T-helper 2 cell (primary cell): Measurements from ENCODE around the gene PIM2.

Source experiments
- DNase-seq, 5 experiments: peaks; one replicate each; pipeline versions ENCODE4 v3.0.0 to v3.0.0-alpha.2; 2012 to 2022
- total RNA-seq, 2 donors: gene quantifications; one replicate each; lab custom pipeline; 2026; lab: John Stamatoyannopoulos, UW

PIM2 gene
- 362 to 407 reads per million in 2 donors for total RNA-seq

DNA sequence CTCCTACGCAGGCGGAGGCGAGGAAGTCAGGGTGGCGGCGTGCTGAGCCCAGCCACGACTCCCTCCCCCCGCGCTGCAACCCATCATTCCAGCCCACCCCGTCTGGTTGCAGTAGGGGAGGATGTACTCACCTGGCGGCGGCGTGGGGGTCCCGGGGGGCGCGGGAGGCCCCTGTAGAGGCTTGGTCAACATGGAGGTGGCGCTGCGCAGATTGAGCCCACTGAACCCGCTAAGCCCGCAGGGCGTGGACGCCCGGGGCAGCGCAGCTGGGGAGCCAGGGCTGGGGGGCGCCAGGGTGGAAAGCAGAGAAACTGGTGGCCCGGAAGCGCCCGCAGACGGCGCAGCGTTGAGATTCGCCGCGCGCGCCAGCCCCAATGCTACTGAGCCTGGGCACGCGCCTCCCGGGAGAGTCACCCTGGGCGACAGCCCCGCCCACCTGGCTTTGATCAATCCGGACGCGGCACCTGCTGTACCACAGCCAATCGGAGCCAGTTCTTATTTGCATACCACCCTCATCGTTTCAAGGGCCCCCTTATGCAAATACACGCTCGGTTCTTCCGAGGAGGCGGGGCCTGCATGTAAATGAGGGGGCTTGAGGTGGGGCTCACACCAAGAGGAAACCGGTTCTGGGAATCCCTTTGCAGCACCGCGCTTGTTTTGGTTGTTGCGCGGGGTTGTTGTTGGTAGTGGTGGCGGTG, at the start of gene PIM2:
Gene PIM2 (minus strand): TSS at position 382 of the 698 bp plus-strand sequence. CDS start 190 bp downstream, at position 192.
- DNase-seq = peak; percentile 71 to 98 (median 88)

DNA sequence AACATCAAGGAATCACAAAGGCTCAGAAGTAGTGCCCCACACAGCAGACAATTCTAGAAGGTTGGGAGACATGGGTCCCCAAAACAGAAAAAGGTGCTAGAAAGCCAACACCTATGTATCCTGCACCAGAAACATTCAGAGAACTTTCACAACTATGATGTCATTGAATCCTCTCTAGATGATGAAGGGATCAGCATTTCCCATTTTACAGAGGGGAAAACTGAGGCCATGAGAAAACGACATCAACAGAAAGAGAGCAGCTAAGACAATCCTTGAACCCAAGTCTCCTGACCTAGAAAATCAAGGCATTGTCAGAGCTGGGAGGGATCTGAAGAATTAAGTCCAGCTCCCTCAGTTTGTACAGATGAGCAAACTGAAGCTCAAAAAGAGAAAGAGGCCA, 49.6 kb upstream of the PIM2 start:
- no peak for DNase-seq

DNA sequence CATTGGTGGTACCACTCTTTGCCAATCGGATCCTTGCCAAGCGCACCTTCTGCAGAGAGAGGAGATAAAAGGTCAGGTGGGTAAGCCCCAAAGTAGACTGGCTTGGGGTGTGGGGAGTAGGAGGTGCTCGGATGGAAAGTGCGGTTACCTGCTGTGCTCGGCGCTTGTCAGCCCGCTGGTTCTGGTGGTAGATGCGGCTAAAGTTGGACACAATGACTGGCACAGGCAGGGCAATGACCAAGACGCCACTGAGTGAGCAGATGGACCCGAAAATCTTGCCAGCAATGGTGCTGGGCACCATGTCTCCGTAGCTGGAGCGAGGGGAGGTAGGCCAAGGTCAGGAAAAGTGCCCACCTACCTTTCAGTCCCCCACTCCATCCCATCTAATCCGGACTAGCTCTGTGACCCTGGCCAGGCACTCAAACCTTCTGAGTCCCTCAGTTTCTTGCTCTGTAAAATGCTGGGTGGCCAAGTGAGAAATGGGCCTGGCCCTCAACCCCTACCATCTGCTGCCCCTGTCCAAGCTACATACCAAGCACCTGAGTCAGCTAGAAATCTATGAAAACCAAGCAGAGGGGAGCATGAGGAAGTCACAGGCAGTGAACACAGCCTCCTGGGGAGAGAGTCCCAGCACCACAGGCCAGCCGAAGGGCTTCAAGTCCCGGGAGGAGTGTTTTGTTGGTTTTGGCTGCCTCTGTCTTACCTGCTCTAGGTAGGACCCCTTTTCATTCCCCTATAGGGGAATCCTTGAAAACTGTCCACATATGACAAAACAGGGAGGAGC, 48.2 kb upstream of the PIM2 start:
- no peak for DNase-seq

DNA sequence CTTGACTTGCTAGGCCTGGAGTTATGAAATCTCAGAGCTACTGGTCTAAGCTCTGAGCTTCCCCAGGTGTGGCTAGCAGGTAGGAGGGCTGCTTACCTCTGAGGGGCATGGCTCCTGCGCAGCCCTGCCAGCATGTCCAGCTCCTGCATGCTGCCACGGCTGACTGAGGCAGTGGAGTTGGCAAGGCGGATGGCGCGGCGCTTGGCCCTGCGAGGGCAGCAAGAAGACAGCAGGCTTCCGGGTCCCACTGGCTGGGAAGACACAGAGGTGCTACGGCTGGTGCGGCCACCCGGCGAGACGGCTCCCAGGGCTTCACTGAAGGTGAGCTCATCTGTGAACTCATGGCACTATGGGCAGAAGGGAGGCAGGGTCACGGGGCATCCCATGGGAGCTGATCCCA, 47.1 kb upstream of the PIM2 start:
- no peak for DNase-seq

DNA sequence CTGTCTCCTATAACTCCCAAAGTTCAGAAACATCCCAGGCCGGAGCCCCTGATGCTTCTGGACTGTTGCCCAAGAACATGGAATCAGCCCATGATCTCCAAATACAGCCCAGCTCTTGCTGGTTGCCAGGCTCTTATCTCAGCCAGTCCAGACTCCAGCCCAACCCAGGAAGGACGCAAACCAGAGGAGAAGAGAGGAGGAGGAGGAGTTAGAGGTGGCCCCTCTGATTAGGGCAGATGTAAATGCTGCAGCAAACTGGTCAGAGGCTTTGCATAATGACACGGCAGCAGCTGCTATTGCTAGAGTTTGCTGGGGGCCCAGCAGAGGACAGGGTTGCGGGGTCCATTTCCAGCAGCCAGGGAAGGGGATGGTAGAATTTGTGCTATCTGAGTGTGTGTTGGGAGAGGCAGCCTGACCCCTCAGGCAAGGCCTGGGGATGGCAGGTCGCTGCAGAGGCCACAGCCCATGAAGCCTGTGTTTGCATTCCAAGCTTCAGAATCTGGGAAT, 42.8 kb upstream of the PIM2 start:
- no peak for DNase-seq

DNA sequence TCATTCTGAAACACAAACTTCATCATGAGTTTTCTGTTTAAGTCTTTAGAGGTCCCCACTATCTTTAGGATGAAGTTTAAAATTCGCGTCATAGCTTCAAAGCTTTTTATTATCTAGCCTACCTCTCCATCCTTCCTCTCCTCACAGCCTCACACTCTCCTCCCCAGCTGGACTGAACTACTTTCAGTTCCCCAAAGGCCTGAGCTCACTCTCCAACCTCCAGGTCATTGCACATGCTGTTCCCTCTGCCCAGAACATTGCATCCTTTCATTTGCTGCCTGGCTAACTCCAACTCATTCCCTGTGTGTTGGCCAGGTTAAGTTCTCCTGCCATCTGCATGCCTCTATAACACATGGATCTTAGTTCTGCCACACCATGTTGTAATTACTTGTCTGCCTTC, 41.5 kb upstream of the PIM2 start:
- no peak for DNase-seq

DNA sequence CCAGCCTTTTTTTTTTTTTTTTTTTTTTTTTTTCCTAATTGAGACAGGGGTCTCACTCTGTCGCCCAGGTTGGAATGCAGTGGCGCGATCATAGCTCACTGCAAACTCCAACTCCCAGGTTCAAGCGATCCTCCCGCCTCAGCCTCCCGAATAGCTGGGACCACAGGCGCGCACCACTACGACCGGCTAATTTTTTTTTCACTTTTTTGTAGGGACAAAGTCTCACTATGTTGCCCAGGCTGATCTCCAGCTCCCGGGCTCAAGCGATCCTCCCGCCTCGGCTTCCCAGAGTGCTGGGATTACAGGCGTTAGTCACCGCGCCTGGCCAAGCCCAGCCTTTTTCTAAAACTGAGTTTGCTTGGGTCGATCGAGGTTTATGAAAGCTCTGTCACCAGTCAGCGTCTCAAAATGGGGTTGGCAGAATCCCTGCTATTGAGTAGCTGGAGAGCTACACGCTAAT, 39.8 kb upstream of the PIM2 start:
- peak in 1 of 5 experiments; percentile 46 for DNase-seq

DNA sequence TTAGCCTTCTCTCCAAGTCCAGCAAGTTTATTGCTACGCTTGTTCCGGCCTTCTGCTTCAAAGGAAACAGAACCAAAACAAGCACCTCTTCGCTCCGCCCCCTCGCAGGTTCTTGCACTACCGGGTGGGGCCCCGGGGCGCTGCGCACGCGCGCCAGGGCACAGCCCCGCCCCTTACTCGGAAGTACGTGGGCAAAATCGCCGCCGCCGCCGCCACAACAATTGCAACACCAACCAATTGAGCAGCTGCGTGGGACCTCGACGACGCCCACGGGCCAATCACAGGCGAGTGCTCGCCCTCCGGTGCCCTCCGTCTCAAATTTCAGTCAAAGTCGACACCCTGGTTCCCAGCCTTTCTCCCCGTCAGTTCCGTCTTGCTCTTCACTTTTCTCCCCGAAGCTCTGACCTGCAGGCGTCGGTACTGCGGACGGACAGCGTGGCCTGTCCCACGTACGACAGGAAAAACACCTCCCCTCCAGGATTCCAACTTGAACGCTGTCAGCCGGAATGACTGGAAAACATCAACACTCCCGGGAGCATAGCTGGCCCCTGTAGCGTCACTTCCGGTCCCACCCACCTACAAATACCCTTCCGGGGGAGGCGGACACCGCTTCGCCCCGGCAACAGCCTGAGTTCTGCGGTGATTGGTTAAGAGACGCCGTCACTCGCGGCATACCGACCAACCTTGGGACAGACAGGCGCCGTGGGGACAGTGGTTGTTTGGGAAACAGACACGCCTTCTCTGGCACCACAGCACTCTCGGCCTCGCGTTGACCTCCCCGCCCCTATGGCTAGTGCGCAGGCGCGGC, 39.2 kb upstream of the PIM2 start:
- peak; percentile 81 to 98 (median 92) for DNase-seq

DNA sequence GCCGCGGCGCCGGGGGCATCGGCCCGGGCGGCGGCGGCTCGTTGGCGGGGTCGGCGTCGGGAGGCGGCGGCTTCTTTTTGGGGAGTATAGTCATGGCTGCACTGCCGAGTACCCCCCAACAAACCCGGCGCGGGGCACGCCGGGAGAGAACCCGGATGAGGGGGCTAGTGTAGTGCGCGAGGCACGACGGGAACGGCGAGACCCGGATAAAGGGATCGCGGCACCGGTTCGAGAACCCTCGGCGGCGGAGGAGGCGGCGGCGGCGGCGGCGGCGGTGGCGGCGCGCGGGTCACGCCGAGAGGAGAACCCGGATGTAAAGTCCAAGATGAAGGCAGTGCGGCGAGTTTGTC, 38.6 kb upstream of the PIM2 start, which contains the start of gene OTUD5:
Gene OTUD5 (minus strand): TSS at position 131 of the 350 bp plus-strand sequence. CDS start 37 bp downstream, at position 94.
- DNase-seq = peak; percentile 52 to 86 (median 72)

DNA sequence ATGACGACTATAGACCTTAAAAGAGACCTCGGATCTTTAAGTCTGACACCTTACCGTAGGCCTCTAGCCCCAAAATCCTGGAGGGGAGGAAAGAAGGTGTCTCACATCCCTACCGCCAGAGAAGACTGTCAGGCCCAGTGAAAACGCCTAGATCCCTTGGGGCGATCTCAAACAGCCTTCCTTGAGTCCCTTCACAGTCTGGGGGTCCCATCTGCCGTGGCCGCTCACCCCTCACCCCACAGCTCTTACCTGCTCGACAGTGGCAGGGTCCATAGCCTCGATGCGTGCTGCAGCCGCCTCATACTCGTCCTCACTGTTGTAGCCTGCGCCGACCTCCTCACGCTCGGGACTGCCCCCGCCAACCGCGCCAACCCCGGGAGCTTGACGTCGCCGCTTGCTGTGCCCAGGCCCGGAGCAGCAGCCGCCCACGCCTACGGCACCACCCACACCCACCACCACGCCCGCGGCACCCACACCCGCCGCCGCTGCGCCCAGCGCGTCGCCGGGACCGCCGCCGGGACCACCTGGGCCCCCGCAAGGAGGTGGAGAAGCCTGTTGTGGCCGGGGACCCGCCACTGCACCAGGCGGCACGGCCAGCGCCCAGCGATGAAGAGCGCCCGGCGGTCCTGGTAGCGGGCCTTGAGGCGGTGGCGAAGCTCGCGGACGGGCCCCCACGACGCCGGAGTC, 38.0 kb upstream of the PIM2 start:
- peak in 4 of 5 experiments; percentile 33 to 69 (median 62) for DNase-seq

DNA sequence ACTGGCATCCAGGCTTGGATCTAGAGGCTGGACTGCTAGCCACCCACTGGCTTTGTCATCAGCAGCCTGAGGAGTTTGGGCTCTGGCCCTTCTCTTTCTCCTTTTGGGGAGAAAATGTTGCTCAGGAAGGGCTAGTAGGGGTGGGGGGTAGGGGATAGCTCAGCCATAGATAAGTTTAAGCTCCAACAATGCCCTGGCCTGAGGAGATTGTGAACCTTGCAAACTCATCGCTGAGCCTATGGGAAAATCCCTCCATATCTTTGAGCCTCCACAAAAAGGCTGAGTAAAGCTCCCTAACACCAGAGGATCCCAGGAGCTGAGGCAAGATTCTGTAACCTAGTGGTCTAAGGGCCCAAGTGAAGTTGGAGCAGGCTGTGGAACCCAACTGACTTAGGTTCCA, 29.8 kb upstream of the PIM2 start:
- DNase-seq = no peak

DNA sequence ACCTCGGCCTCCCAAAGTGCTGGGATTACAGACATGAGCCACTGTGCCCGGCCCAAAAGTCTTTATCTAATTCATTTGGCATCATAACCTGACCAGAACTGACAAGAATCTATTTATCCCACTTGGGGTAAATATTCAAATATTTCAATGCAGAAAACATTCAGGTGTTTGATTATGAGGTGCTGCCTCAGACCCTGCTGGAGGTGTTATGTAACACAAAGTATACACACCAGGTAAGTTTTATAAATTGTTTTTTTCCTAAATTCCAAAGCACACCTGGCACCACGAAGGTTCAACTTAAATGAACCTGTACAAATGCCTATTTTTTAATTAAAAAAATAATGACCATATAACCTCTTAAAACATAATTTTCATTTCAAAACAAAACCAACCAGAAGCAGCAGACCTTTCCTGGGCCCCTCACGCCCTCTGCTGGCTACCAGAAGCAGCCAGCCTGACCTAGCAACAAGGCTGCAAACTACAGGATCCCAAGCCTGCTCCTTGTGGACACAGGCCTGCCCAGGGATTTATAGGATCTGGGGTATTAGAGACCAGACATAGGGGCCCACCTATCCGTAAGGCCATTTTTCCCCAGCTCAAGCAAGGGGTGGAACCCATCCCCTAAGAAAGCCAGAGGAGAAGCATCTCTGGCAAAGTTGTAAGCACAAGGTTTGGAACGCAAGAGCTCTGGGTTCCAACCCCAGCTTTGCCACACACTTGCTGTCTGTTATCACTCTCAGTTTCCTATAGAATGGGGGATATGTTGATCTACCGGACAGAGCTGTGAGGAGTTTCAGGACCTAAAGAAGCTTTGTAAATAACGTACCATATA, 26.9 kb upstream of the PIM2 start:
- DNase-seq = peak in 4 of 5 experiments; percentile 20 to 54 (median 45)

DNA sequence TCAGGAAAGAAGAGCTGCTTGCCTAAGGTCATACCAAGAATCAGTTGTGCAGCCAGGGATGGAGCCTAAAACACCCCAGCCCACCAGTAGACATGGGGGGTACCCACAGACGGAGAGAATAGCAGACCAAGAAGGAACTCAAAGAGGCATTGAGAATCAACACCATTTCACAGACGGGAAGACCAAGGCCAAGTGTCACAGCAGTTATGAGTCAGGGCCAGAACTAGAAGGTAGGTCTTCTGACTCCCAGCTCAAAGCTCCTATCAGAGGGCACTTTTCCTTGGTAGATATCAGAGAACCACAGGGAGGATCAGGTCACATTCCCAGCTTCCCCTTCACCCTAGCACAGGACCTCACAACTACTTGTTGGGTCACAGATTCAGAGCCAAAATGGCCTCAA, 24.1 kb upstream of the PIM2 start:
- DNase-seq = peak in 1 of 5 experiments; percentile 28

DNA sequence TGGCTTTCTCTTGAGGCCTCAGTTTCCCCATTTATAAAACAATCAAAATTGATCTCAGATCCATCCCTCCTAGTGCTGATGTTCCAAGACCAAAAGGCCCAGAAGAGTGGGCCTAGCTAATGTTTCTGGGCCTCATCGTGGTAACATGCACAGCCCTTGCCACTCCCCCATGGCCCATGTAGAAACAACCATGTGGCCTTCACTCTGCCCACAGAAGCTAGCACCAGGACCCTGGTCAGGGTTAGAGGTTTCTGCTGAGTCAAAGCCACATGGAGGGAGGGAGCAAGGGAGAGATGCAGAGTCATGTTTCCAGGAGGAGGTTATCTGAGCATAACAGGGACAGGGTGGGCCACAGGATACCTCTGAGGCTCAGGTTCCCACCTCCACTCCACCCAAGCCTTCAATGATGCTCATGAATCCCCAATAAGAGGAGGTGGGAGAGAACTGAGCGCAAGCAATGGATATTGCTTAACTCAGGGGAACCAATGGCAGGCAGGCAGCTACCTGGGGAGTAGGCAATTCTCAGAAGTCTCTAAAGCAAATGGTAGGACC, 21.7 kb upstream of the PIM2 start:
- peak in 1 of 5 experiments; percentile 49 for DNase-seq

DNA sequence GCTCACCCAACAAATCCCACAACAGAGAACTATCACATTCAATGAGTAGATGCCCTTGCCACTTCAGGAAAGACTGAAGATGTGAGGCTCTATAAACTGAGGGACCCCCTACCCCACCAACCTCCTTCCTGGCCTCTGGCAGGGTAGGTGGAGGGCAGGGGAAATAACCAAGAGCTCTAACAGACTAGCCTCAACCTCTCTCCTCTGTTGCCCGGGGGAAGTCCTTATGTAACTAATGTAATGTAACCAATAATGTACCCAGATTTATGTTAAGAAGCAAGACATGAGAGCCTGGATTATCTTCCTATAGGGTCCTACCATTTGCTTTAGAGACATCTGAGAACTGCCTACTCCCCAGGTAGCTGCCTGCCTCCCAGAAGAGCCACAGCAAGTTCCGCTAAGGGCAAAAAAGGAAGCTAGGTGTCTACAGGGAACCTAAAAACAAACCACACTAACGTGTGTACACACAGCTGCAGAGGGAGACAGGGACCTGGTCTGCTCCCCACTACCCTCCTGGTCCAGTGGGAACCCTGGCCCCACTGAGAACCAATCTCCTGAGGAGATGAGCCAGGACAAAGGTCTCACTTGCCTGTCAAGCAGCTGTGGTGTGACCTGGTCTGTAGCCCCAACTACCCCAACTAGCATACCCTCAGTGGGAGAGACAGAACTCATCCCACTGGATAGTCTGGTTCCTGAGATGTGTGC, 20.9 kb upstream of the PIM2 start:
- peak in 2 of 5 experiments; percentile 9 to 64 for DNase-seq

DNA sequence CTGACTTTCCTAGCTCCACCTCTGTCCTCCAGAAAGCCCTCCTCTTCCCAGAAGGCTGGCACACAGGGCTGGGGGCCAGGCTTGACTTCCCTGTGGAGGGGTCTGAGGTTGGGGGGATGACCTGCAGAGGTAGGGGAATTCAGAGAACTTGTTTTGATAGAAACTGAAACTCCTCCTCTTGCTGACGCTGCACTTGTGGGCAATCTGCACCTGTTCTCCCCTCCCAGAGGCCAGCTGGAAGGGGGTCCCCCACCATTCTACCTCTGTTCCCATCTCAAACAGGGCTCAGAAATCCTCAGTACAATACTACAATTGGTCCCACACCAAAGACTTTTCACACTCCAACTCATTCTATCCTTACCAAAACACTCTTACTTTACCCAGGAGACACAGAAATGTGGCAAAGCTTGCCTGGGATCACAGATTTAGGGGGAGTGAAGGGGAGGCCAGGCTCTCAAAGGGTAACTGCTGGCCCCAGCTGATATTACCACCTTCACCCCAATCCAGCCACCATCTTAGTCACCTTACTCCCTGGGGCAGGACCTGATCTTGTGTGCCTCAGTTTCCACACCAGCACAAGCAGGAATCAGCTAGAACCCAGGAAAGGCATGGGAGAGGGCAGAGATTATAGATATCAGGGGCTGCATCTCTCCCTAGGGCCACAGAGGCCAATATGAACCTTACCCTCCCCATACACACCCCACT, 20.0 kb upstream of the PIM2 start:
- DNase-seq = peak; percentile 16 to 90 (median 64)

DNA sequence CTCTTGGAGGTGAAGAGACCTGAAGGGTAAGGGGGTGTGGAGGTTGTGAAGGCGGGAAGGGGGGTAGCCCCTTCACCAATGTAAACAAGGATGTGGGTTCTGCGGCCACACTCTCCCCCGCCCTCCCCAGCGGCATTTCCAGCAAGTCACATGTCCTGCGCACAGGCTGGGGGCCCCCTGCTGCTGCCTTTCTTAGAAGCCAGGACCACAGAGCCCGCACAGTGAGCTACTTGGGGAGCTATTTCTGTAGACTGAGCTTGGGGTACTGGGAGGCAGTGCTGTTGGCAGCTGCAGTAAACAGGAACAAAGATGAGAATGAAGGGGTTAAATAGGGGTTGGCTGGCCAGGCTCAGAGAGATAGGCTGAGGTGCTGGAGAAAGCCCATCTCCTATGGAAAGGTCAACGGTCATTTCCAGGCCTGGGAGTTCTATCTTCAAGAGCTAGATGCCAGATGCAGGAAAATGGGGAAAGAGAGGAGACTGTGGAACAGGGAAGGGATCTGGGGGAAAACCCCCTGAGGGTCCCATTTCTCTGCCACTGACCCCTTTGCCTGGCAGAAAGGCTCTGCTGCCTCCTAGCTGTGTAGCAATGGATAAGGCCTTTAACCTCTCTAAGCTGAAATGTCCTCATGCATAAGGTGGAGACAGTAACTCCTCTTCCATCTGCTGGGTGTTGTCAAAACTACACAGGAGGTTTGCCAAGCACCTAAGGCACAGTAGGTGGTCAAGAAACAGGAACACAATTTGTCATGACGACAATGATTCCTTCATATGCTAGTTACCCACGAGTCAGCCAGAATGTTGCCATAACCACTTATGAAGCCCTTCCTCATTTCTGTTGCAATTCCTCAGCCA, 18.5 kb upstream of the PIM2 start:
- DNase-seq = peak; percentile 52 to 99 (median 83)

DNA sequence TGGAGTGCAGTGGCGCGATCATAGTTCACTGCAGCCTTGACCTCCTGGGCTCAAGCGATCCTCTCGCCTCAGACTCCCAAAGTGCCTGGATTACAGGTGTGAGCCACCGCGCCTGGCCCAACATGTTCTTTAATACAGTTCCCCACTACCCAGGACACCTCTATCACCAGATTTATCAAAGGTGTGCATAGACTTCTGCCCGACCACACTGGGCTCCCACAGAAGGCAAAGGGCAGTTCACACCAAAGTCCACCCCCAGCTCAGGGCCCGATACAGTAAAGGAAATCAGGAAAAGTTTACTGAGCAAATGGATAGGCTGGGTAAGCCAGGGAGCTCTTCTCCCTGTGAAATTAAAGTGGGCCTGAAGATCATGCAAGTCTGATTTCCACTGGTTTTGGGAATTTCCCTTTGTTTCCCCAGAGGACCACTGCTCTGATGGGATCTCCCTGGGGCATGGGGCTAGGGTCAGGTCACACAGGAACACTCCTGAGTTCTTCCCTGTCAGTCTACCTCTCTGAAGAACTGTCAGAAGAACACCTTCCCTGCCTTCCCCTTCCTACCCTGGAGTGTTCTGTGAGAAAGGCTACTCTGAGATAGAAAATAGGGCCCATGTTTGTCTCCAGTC, 17.7 kb upstream of the PIM2 start:
- no peak for DNase-seq
